CD14-positive monocyte (primary cell): Measurements from ENCODE around the gene SMIM29. TPM values are rescaled to one million over a fixed set of nuclear protein-coding genes. Genes with fewer than 3 reads are reported as not detected.
A peak's percentile ranks its signal among the peaks of the same experiment; 100 is the strongest.

ENCODE experiments used
- DNase-seq, 3 donors: peaks; one replicate each; pipeline ENCODE4 v3.0.0-alpha.2; 2011 to 2022
- H2AFZ ChIP-seq: 2 replicates; pipeline ENCODE4 v1.6.0; 2012; ENCODE audit warnings: mild to moderate bottlenecking, low read depth, low read length, inconsistent platforms; ENCODE audit not compliant: insufficient read depth, poor library complexity, severe bottlenecking
- H3K27ac ChIP-seq, 2 donors: 1 replicate in 1 of 2; 2 replicates in 1 of 2; pipeline ENCODE4 v1.5.1; 2012 to 2013; ENCODE audit warnings: low read length in 2 of 2, control low read depth in 1 of 2, inconsistent platforms in 1 of 2, low read depth in 1 of 2, mild to moderate bottlenecking in 1 of 2
- H3K27me3 ChIP-seq, 2 donors: one replicate each; pipeline versions ENCODE4 v1.6.0 to v1.6.1; 2011 to 2013; ENCODE audit warnings: low read length in 2 of 2; ENCODE audit not compliant: control insufficient read depth in 2 of 2, insufficient read depth in 2 of 2
- H3K36me3 ChIP-seq, 2 donors: replicated peaks in 1 of 2; 1 replicate in 1 of 2; 2 replicates in 1 of 2; pipeline versions ENCODE4 v1.5.1 to v1.6.1; 2012 to 2013; ENCODE audit warnings: low read length in 2 of 2, control low read depth in 1 of 2, inconsistent platforms in 1 of 2, mild to moderate bottlenecking in 1 of 2; ENCODE audit not compliant: insufficient read depth in 2 of 2, control insufficient read depth in 1 of 2
- H3K4me1 ChIP-seq, 2 donors: 1 replicate in 1 of 2; 2 replicates in 1 of 2; pipeline versions ENCODE4 v1.5.1 to v1.6.1; 2012 to 2013; ENCODE audit warnings: low read length in 2 of 2, control low read depth in 1 of 2, inconsistent platforms in 1 of 2, mild to moderate bottlenecking in 1 of 2, moderate library complexity in 1 of 2; ENCODE audit not compliant: insufficient read depth in 2 of 2, control insufficient read depth in 1 of 2
- H3K4me2 ChIP-seq: replicated peaks from 2 replicates; pipeline ENCODE3; 2012; ENCODE audit warnings: low read length, moderate library complexity, mild to moderate bottlenecking; ENCODE audit not compliant: poor library complexity, severe bottlenecking; ENCODE audit errors: extremely low read depth
- H3K4me3 ChIP-seq, 3 experiments: fragments of 200-600 bp in 1 of 3; sonication (generic) in 1 of 3; replicated peaks in 1 of 3; 1 replicate in 2 of 3; 2 replicates in 1 of 3; pipeline ENCODE4 v1.5.1; 2011 to 2013; ENCODE audit warnings: low read length in 3 of 3, mild to moderate bottlenecking in 3 of 3, control low read depth in 2 of 3, low read depth in 2 of 3, inconsistent platforms in 1 of 3, moderate library complexity in 1 of 3
- H3K79me2 ChIP-seq: 2 replicates; pipeline ENCODE4 v1.6.0; 2012; ENCODE audit warnings: mild to moderate bottlenecking, control low read depth, inconsistent platforms, low read length, moderate library complexity; ENCODE audit not compliant: insufficient read depth
- H3K9ac ChIP-seq: 2 replicates; pipeline ENCODE4 v1.6.0; 2017; ENCODE audit warnings: low read length, mild to moderate bottlenecking; ENCODE audit not compliant: insufficient read depth, poor library complexity, severe bottlenecking
- H3K9me3 ChIP-seq, 2 donors: replicated peaks in 1 of 2; 1 replicate in 1 of 2; 2 replicates in 1 of 2; pipeline versions ENCODE4 v1.5.1 to v1.6.1; 2012 to 2013; ENCODE audit warnings: low read length in 2 of 2, control low read depth in 1 of 2; ENCODE audit not compliant: control insufficient read depth in 1 of 2, insufficient read depth in 1 of 2
- H4K20me1 ChIP-seq: 2 replicates; pipeline ENCODE4 v1.6.0; 2012; ENCODE audit warnings: mild to moderate bottlenecking, low read length, control low read depth, moderate library complexity; ENCODE audit not compliant: insufficient read depth
- H3K27ac Mint-ChIP-seq, 7 donors: one replicate each; pipeline ENCODE4 v1.8.0; 2020; ENCODE audit warnings: mild to moderate bottlenecking in 7 of 7, mixed read lengths in 7 of 7, moderate library complexity in 6 of 7, inconsistent platforms in 2 of 7
- H3K27me3 Mint-ChIP-seq, 3 donors: one replicate each; pipeline ENCODE4 v1.8.0; 2021 to 2022; ENCODE audit warnings: low read depth in 3 of 3, mild to moderate bottlenecking in 3 of 3, mixed read lengths in 3 of 3, moderate library complexity in 3 of 3, inconsistent platforms in 1 of 3
- H3K36me3 Mint-ChIP-seq, 2 donors: one replicate each; pipeline ENCODE4 v1.8.0; 2020; ENCODE audit warnings: mixed read lengths in 2 of 2, inconsistent platforms in 1 of 2, mild to moderate bottlenecking in 1 of 2
- H3K4me1 Mint-ChIP-seq: one replicate; pipeline ENCODE4 v1.8.0; 2020; ENCODE audit warnings: mild to moderate bottlenecking, mixed read lengths
- H3K4me3 Mint-ChIP-seq, 2 donors: one replicate each; pipeline ENCODE4 v1.8.0; 2020; ENCODE audit warnings: mild to moderate bottlenecking in 2 of 2, mixed read lengths in 2 of 2, moderate library complexity in 1 of 2
- H3K9me3 Mint-ChIP-seq, 7 donors: one replicate each; pipeline ENCODE4 v1.8.0; 2020 to 2022; ENCODE audit warnings: mixed read lengths in 7 of 7, mild to moderate bottlenecking in 6 of 7, moderate library complexity in 6 of 7, inconsistent platforms in 2 of 7
- CTCF ChIP-seq: fragments of 200-600 bp; IDR thresholded peaks from one replicate; pipeline ENCODE4 v1.8.0; 2022; ENCODE audit warnings: antibody characterized with exemption, mild to moderate bottlenecking
- WGBS: methylation state at CpG from one replicate; pipeline ENCODE4 v1.1.5; 2013; ENCODE audit warnings: missing lambda C conversion rate; ENCODE audit not compliant: insufficient coverage; 5-methylcytosine and 5-hydroxymethylcytosine counted together
- intact Hi-C, 2 donors: fragments of 100-400 bp; cut with micrococcal nuclease; formaldehyde crosslinking; loops; one replicate each; pipeline versions ENCODE4 v1.15.0 to v1.15.1; 2023
- polyA plus RNA-seq, 3 donors: library from polyadenylated mRNA; depleted of rRNA in 1 of 3; unstranded in 2 of 3; stranded (reverse) in 1 of 3; fragments of 300-500 nt in 2 of 3; fragments of >200 nt in 1 of 3; fragmentation: Illumina TruSeq in 2 of 3; gene quantifications; 1 replicate in 2 of 3; 2 replicates in 1 of 3; pipeline ENCODE4 v1.2.3, GENCODE V29; 2012 to 2021

Gene SMIM29
- polyA plus RNA-seq, 3 donors: 57.2 to 66.7 (median 60.5) TPM

DNA sequence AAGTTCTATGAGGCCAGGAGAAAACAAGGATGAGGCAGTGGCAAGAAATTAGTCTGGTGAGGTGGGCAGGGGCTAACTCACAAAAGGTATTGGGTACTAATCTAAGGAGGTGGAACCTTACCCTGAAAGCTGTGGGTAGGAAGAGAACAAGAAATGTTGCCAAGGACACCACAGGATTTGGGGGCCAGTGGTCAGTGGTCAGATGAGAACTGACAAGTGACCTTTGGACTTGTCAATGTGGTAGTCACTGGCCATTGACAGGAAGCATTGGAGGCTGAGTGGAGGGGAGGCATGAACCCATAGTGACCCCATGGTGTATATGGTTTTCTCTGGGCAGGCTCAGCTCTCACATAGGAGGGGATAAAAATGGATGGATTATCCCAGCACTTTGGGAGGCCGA lies 25.3 kb upstream of the SMIM29 start:
- peak overlapping the region in 1 of 2 donors; percentile 84 for H3K27ac ChIP-seq
- peaks cover 19 to 24% of the 10 kb centered on the region in 2 donors for H3K36me3 Mint-ChIP-seq
- no CpG with 5 or more reads among the region's 1 CpG for WGBS
- peak overlapping the region in 6 of 7 donors; percentile 0 to 94 (median 76) for H3K27ac Mint-ChIP-seq
- H3K4me1 Mint-ChIP-seq: peaks cover 45% of the 10 kb centered on the region
- no peaks in the 10 kb centered on the region for H4K20me1 ChIP-seq
- no peaks in the 10 kb centered on the region for H3K79me2 ChIP-seq
- H3K4me1 ChIP-seq: peaks cover 39 to 40% of the 10 kb centered on the region in 2 donors
- H3K4me3 Mint-ChIP-seq: no peak overlapping the region
- TF ChIP-seq CTCF: no peak
- H3K27me3 Mint-ChIP-seq: peaks cover 0 to 1% (median 0%) of the 10 kb centered on the region in 3 donors
- H3K36me3 ChIP-seq: peaks cover 0 to 13% of the 10 kb centered on the region in 2 donors
- H3K9me3 ChIP-seq: no peaks in the 10 kb centered on the region
- peaks cover 0 to 3% (median 0%) of the 10 kb centered on the region in 7 donors for H3K9me3 Mint-ChIP-seq
- intact Hi-C loops: no loop called here
- H3K9ac ChIP-seq: no peak overlapping the region
- DNase-seq: no peak
- no peak overlapping the region for H3K4me2 ChIP-seq
- H3K4me3 ChIP-seq: no peak overlapping the region
- H2AFZ ChIP-seq: no peak overlapping the region
- H3K27me3 ChIP-seq: no peaks in the 10 kb centered on the region

GRCh38 chr6:34273242-34273805 lies 24.5 kb upstream of the SMIM29 start:
- peaks cover 15 to 16% of the 10 kb centered on the region in 2 donors for H3K36me3 Mint-ChIP-seq
- Histone ChIP-seq H3K36me3 (peaks cover 0 to 10% of the 10 kb centered on the region in 2 donors), H3K27ac (peak overlapping the region; percentile 65 to 84), H3K9me3 (no peaks in the 10 kb centered on the region), H3K4me2 (peak overlapping the region; percentile 56), H3K79me2 (no peaks in the 10 kb centered on the region), H3K27me3 (no peaks in the 10 kb centered on the region), H3K4me3 (peak overlapping the region in 1 of 3 experiments; percentile 60), H2AFZ (peak overlapping the region; percentile 62), H3K4me1 (peaks cover 31 to 32% of the 10 kb centered on the region in 2 donors), H4K20me1 (no peaks in the 10 kb centered on the region), H3K9ac (peak overlapping the region; percentile 47)
- H3K4me1 Mint-ChIP-seq: peaks cover 37% of the 10 kb centered on the region
- 0% methylated on average over 1 of the region's 3 CpGs for WGBS
- peak overlapping the region; percentile 50 to 80 for H3K4me3 Mint-ChIP-seq
- peak overlapping the region; percentile 81 to 96 (median 90) for H3K27ac Mint-ChIP-seq
- TF ChIP-seq CTCF: no peak
- H3K9me3 Mint-ChIP-seq: peaks cover 0 to 3% (median 0%) of the 10 kb centered on the region in 7 donors
- peak; percentile 50 to 67 (median 66) for DNase-seq
- peaks cover 0 to 1% (median 0%) of the 10 kb centered on the region in 3 donors for H3K27me3 Mint-ChIP-seq
- intact Hi-C loops: no loop called here
